Rectal smooth muscle tissue (tissue), 1 donor: ENCODE data around the gene HYAL2.

Experiments
- H3K27ac ChIP-seq: one replicate; pipeline ENCODE4 v1.7.0; 2013; ENCODE audit warnings: low read depth, low read length, inconsistent platforms
- H3K27me3 ChIP-seq: one replicate; pipeline ENCODE4 v1.7.0; 2013; ENCODE audit warnings: low read length; ENCODE audit not compliant: control insufficient read depth, insufficient read depth
- H3K36me3 ChIP-seq: one replicate; pipeline ENCODE4 v1.7.0; 2013; ENCODE audit warnings: low read length; ENCODE audit not compliant: control insufficient read depth, insufficient read depth
- H3K4me1 ChIP-seq: one replicate; pipeline ENCODE4 v1.7.0; 2013; ENCODE audit warnings: low read length; ENCODE audit not compliant: control insufficient read depth, insufficient read depth
- H3K4me3 ChIP-seq: one replicate; pipeline ENCODE4 v1.7.0; 2013; ENCODE audit warnings: low read length
- H3K9ac ChIP-seq: one replicate; pipeline ENCODE4 v1.7.0; 2013; ENCODE audit warnings: low read length

Gene HYAL2

GRCh38 chr3:50336452-50337174, 14.1 kb upstream of the HYAL2 start:
- Histone ChIP-seq H3K4me1 (peaks cover 7% of the 10 kb centered on the region), H3K36me3 (no peaks in the 10 kb centered on the region), H3K27ac (peak overlapping the region; percentile 96), H3K9ac (peak overlapping the region; percentile 85), H3K4me3 (peak overlapping the region; percentile 87), H3K27me3 (no peaks in the 10 kb centered on the region)

GRCh38 chr3:50334339-50335075, 12.0 kb upstream of the HYAL2 start:
- Histone ChIP-seq H3K4me1 (peaks cover 3% of the 10 kb centered on the region), H3K27ac (no peak overlapping the region), H3K27me3 (no peaks in the 10 kb centered on the region), H3K36me3 (peaks cover 6% of the 10 kb centered on the region), H3K4me3 (no peak overlapping the region), H3K9ac (no peak overlapping the region)

- H3K9ac ChIP-seq: no peak overlapping the region
- H3K36me3 ChIP-seq: peaks cover 6% of the 10 kb centered on the region
- no peak overlapping the region for H3K4me3 ChIP-seq
- no peak overlapping the region for H3K27ac ChIP-seq
- H3K27me3 ChIP-seq: no peaks in the 10 kb centered on the region
- peaks cover 3% of the 10 kb centered on the region for H3K4me1 ChIP-seq
These were observed 11.3 kb upstream of the HYAL2 start for GRCh38 chr3:50333744-50334328.

GRCh38 chr3:50331364-50331907, 8.9 kb upstream of the HYAL2 start:
- no peak overlapping the region for H3K27ac ChIP-seq
- H3K36me3 ChIP-seq: peaks cover 6% of the 10 kb centered on the region
- peaks cover 16% of the 10 kb centered on the region for H3K4me1 ChIP-seq

DNA sequence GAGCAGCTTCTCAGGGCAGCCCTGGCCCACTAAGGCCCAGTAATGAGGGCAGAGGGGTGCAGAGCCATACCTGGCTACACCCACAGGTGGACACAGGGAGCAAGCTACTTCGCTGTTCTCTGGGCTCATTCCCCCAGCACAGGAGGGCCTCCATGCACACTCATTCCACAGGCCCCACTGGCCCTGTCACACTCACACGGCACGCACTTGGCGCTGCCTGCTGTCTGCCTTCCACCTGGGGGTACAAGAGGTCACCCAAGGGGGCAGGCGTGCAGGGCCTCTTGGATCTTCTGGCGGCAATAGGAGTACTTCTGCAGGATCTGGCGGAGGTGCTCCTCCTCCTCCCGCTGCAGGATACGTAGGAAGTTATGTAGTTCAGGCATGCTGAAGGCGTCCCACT, 7.8 kb upstream of the HYAL2 start:
- Histone ChIP-seq H3K36me3 (peaks cover 12% of the 10 kb centered on the region), H3K27ac (no peak overlapping the region), H3K27me3 (no peaks in the 10 kb centered on the region), H3K9ac (no peak overlapping the region), H3K4me3 (no peak overlapping the region), H3K4me1 (peaks cover 13% of the 10 kb centered on the region)

More at GRCh38 chr3:50331364-50331907, 8.9 kb upstream of the HYAL2 start:
- Histone ChIP-seq H3K4me3 (no peak overlapping the region), H3K9ac (no peak overlapping the region), H3K27me3 (no peaks in the 10 kb centered on the region)

GRCh38 chr3:50327943-50328691, 5.6 kb upstream of the HYAL2 start, which contains the start of gene TUSC2:
TUSC2 (minus strand) TSS chr3:50328223; CDS start chr3:50328099, 124 bp downstream.
- peaks cover 13% of the 10 kb centered on the region for H3K4me1 ChIP-seq
- peak within 1 kb of the TSS; percentile 81 for H3K4me3 ChIP-seq
- H3K27ac ChIP-seq: peak within 1 kb of the TSS; percentile 78
- H3K27me3 ChIP-seq: no peaks in the 10 kb centered on the region
- peak within 1 kb of the TSS; percentile 69 for H3K9ac ChIP-seq
- H3K36me3 ChIP-seq: peaks cover 12% of the 10 kb centered on the region

DNA sequence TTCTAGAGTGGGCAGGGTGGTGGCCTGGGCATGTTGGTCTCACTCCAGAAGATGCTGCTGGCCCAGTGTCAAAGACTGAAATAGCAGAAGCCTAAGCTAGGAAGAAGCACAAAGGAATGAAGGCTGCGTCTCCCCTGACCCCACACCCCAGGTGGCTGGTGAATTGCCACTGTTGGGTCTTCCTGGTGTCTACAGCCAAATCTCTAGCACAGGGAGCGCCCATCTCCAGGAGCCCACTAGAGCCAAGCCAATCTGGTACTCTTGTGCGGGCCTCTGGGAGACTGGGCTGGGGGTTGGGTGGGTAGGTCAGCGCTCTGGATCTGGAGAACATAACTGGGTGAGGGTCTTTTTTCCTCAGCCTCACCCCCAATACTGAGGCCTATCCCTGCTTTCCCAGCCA, 4.6 kb upstream of the HYAL2 start:
- Histone ChIP-seq H3K9ac (peak overlapping the region; percentile 45), H3K4me3 (peak overlapping the region; percentile 81), H3K27me3 (no peaks in the 10 kb centered on the region), H3K36me3 (peaks cover 12% of the 10 kb centered on the region), H3K27ac (no peak overlapping the region), H3K4me1 (peaks cover 14% of the 10 kb centered on the region)

GRCh38 chr3:50326182-50326541, 3.6 kb upstream of the HYAL2 start:
- no peak overlapping the region for H3K9ac ChIP-seq
- H3K4me3 ChIP-seq: no peak overlapping the region
- H3K36me3 ChIP-seq: peaks cover 12% of the 10 kb centered on the region
- H3K27me3 ChIP-seq: no peaks in the 10 kb centered on the region
- peaks cover 17% of the 10 kb centered on the region for H3K4me1 ChIP-seq
- H3K27ac ChIP-seq: no peak overlapping the region

DNA sequence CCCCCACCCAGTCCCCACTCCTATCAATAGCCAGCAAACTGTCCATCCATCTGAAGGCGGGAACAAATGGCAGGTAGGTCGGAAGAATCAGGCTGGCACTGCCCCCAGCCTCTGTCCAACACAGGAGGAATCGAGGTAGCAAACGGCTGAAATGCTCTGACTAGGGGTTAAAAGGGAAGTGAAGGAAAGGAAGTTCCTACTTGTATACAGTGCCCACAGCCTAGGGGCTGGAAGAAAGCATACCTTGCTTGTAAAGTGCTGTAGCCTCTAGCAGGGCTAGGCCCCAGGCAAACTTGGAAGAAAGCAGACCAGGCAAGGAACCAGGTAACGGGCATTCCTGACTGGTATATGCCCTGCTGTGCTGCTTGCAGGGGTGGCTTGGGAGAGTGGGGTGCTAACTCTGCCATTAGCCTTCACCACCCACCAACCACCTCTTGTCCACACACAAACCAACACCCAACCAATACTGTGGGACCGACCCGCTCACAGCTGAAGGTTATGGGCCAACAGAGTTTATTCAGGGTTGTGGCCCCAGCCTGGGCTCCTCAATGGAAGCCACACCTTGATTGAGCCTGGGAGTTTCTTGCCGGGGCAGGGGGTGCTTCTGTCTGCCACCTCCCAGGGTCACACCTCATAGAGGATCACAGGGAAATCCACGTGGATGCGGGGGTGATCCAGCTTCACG, 3.1 kb upstream of the HYAL2 start:
- Histone ChIP-seq H3K36me3 (peaks cover 10% of the 10 kb centered on the region), H3K27me3 (no peaks in the 10 kb centered on the region), H3K27ac (no peak overlapping the region), H3K9ac (no peak overlapping the region), H3K4me1 (peaks cover 17% of the 10 kb centered on the region), H3K4me3 (no peak overlapping the region)

DNA sequence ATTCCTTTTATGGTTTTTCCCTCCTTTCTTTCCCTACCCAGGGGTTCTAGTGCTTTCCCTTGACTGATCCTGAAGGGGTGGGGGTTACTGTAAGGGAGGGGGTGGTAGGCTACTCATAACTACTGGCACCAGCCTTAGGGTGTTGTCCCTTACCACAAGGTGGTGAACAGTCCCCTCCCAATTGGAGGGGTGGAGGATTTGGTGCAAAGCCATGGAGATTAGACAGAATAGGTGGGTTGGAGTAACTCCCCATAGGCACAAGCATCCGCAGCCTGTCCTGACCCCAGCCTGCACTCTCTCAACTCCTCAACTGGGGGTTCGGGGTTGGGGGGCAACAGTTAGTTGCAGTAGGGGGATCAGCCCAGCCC, 2.6 kb upstream of the HYAL2 start:
- H3K27me3 ChIP-seq: no peaks in the 10 kb centered on the region
- H3K36me3 ChIP-seq: peaks cover 5% of the 10 kb centered on the region
- H3K9ac ChIP-seq: no peak overlapping the region
- H3K27ac ChIP-seq: no peak overlapping the region
- H3K4me3 ChIP-seq: no peak overlapping the region
- H3K4me1 ChIP-seq: peaks cover 22% of the 10 kb centered on the region

DNA sequence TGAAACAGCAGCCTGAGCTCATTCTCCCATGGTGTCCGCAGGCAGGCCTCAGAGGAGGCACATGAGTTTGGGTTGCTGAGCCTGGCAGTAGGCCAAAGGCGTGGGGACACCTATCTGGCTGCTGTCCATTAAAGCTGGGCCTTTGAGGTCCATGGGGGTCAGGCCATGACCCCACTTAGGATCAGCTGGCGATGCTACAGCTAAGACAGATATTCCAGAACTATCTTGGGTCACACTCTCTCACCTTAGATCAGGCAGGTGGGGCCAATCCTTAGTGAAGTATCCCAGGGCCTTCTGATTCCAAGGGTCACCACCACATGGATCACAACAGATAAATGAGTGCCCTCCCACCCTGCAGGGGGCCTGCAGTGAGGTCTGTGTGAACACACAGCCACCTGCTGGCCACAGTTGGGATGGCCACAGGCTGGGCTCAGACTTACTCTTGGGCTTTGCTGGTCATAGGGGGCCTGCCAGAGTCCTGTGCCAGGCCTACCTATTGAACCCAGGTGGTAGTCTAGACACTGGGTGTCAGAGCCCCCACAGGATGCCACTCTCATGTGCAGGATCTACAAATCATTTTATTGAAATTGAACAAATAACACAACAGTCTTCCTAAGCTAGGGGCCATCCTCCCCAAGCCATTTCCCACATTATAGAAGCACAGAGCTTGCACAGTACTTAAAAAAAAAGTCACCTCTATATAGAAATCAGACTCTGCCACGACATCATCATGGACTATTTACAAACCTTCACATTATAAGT, 2.0 kb upstream of the HYAL2 start:
- peaks cover 26% of the 10 kb centered on the region for H3K4me1 ChIP-seq
- H3K36me3 ChIP-seq: peaks cover 5% of the 10 kb centered on the region
- H3K4me3 ChIP-seq: no peak overlapping the region
- H3K27ac ChIP-seq: peak overlapping the region; percentile 38
- no peaks in the 10 kb centered on the region for H3K27me3 ChIP-seq
- no peak overlapping the region for H3K9ac ChIP-seq
